Right forelimb (tissue), 1 donor: ENCODE results near the gene AGBL5.
A peak's percentile ranks its signal among the peaks of the same experiment; 100 is the strongest.

ENCODE experiments used
- DNase-seq: peaks from one replicate; pipeline ENCODE4 v3.0.0-alpha.2; 2018

AGBL5 gene

GRCh38 chr2:27025281-27025800 is 26.1 kb upstream of the AGBL5 start:
- DNase-seq = peak; percentile 30

- peak; percentile 36 for DNase-seq
Measured at GRCh38 chr2:27025861-27026851, 25.3 kb upstream of the AGBL5 start.

DNA sequence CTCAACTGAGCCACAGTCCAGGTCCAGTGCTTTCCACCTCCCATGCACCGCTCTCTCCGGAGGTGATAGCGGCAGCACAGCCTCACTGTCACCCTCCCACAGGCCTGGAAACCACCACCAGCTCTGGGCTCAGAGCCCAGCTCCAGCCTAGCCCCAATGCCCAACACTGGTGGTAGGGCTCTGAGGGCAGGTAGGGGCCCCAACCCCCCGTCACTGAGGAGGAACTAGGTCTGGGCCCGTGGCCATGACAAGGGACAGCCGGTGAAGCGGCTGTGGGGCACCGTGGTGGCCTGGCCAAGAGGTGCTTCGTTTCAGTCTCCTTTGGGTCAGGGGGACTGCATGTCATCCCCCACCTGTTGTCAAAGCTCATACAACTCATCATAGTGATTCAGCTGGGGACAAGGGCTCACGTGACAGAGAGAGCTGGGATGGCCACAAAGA is 24.2 kb upstream of the AGBL5 start:
- DNase-seq = peak; percentile 39

DNA sequence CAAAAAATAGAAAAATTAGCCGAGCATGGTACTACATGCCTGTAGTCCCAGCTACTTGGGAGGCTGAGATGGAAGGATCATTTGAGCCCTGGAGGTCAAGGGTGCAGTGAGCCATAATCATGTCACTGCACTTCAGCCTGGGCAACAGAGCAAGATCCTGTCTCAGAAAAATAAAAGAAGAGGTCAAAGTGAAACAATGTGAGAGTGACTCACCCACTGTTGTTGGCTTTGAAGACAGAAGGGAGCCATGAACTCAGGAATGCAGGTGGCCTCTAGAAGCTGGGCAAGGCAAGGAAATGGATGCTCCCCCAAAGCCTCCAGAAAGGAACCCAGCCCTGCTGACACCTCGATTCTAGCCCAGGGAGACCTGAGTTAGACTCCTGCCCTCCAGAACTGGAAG is 22.4 kb upstream of the AGBL5 start:
- peak; percentile 18 for DNase-seq

DNA sequence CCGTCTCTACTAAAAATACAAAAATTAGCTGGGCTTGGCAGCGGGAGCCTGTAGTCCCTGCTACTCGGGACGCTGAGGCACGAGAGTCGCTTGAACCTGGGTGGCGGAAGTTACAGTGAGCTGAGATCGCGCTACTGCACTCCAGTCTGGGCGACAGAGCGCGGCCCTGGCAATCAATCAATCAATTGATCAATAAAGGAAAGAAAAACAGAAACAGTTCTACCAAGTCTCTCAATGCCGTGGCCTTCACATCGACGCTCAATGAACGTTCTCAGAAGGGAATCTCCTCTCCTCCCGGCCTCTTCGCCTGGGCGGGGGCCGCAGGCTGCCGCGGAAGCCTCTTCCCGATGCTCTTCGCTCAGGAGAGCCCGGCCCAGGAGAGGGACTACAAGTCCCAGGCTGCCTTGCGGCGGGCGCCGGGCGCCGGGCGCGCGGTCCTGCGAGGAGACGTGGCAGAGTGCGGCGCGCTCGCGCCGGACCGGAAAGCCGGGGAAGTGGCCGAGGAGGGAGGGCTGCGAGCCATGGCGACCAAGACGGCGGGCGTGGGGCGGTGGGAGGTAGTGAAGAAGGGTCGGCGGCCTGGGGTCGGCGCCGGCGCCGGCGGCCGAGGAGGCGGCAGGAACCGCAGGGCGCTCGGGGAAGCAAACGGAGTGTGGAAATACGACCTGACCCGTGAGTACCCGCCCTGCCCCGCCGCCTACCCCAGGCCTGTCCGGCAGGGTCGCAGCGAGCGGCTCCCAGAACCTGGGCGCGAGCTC is 18.8 kb upstream of the AGBL5 start, which contains the start of gene TMEM214:
TSS of gene TMEM214 (plus strand) at position 471 of the 758 bp plus-strand sequence. CDS start at position 522, 51 bp downstream.
- peak; percentile 94 for DNase-seq

- DNase-seq = no peak
Measured at GRCh38 chr2:27033253-27033852, 18.1 kb upstream of the AGBL5 start.

- no peak for DNase-seq
Measured at GRCh38 chr2:27038012-27038411, 13.5 kb upstream of the AGBL5 start.

DNA sequence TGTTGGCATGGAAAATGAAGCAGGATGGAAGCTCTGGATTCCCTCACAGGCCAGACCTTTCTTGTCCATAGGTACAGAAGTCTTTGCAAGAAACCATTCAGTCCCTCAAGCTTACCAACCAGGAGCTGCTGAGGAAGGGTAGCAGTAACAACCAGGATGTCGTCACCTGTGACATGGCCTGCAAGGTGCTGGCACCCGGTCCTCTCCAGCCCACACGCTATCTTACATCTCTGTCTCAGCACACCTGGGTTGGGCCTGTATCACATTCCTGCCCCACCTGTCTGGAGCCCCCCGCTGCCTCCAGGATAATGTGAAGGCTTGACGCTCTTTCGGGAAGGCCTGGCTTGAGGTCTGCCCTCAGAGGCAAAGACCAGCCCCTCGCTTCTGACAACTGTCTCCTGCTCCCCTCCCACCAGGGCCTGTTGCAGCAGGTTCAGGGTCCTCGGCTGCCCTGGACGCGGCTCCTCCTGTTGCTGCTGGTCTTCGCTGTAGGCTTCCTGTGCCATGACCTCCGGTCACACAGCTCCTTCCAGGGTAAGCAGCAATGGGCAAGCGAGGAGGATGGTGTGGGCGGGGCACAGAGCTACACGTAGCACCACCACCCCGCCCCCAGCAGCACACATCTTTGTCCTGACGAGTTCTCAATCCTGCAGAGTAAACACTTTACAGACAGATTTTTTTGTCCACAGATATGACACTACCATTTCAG is 12.7 kb upstream of the AGBL5 start:
- no peak for DNase-seq

- DNase-seq = no peak
Measured at GRCh38 chr2:27039426-27039825, 12.0 kb upstream of the AGBL5 start.

- DNase-seq = no peak
Measured at GRCh38 chr2:27039871-27040270, 11.6 kb upstream of the AGBL5 start.

- no peak for DNase-seq
Measured at GRCh38 chr2:27040282-27040681, 11.2 kb upstream of the AGBL5 start.

GRCh38 chr2:27041752-27042151 is 9.7 kb upstream of the AGBL5 start:
- no peak for DNase-seq

- no peak for DNase-seq
Measured at GRCh38 chr2:27042159-27042661, 9.3 kb upstream of the AGBL5 start.

GRCh38 chr2:27042985-27043634 is 8.4 kb upstream of the AGBL5 start:
- DNase-seq = no peak

GRCh38 chr2:27049422-27050280 is 1.8 kb upstream of the AGBL5 start:
- peak; percentile 60 for DNase-seq

DNA sequence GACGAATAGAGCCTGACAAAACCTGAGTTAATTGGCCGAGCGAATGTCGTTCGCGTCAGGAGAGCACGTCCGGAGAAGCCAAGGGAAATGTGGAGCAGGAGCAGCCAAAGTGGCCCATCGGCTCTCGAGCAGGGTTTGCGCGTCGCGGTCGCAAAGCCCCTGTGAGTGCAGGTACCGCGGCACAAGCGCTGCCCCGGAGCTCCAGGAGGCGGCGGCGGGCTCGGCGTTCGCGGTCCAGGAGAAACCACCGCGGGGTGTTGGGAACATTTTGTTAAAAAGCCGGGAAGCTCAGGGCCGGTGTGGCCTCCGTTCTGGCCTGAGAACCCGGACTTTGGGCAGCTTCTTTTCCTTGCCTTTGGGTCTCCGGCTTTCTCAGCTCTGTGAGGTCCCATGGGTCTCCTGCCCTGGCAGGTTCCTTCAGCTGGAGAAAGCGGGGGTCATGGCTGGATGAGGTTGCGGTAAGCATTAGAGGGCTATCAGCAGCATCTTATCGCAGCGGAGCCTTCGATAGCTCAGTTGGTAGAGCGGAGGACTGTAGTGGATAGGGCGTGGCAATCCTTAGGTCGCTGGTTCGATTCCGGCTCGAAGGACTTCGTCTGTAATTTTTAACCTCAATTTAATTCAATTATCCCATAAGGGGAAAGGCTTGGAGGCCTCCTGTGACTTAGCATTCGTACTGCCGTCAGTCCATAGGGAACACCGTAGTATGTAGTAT is 1.0 kb upstream of the AGBL5 start:
- peak; percentile 98 for DNase-seq

DNA sequence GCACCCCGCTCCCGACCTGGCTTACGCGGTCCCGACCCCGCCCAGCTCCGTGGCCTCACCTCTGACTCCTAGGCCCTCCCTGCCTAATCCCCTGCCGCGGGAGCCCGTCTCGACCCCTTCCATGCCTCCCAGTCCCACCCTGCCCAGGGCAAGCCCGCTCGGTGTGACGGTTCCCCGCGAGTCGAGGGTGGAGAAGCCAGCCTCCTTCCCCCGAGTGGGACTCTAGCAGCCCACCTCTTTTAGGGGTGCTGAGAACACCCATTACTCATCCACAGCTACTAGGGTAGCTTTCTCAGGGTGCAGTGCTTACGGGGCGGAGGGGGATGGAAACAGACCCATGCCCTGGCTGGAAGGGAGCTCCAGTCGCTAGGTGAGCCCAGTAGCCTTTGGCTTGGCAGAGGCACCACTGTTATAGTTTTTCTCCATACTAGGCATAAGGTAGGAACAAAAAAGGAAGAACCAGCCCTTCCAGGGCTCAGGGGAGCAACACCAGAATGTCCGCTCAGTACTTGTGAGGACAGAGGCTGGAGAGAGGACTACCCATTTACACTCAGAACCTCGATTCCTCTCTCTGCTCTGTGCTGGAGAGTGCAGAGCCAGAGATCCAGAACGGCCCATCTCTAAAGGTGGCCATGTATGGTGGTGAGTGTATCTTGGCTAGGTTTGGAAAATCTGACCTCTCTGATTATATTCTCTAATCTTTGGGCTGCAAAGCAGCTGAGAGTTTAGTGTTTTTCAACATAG is 606 bp downstream of the AGBL5 start:
- DNase-seq = no peak

DNA sequence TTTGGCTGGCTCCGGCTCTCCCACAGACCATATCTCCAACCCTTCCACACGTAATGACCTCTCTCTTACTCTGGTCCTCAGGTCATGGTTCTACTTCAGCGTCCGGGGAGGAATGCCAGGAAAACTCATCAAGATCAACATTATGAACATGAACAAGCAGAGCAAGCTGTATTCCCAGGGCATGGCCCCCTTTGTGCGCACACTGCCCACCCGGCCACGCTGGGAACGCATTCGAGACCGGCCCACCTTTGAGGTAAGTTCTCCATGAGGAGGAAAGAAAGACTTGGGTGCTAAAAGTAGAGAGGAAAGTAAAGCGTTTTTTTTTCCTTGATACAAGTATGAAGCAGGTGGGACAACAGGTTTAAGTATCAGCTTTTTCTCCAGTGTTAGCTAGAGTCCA is 1.9 kb downstream of the AGBL5 start:
- no peak for DNase-seq

DNA sequence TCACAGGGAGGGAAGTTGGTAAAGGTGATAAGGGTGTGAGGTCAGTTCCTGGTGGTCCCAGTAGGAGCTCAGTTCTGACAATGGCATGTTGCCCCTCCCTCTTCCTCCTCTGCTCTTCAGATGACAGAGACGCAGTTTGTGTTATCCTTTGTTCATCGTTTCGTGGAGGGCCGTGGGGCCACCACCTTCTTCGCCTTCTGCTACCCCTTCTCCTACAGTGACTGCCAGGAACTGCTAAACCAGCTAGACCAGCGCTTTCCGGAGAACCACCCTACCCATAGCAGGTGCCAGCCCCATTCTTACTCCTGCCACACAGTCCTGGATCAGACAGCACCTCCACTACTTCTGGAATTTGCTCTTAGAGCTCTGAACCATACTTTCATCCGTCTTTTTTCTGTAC is 2.3 kb downstream of the AGBL5 start:
- no peak for DNase-seq
